AG09309 (cell line): ENCODE results near the gene KRTAP10-4.

Experiments used
- DNase-seq: peaks from one replicate; pipeline ENCODE4 v3.0.0-alpha.2; 2010; ENCODE audit warnings: low read depth
- H3K4me3 ChIP-seq: 2 replicates; pipeline ENCODE4 v1.5.1; 2011; ENCODE audit warnings: mild to moderate bottlenecking, low read depth, low read length, moderate library complexity; ENCODE audit not compliant: control insufficient read depth
- CTCF ChIP-seq: IDR thresholded peaks from 2 replicates; pipeline ENCODE4 v1.5.1; 2011; ENCODE audit warnings: mild to moderate bottlenecking, low read depth, low read length, inconsistent platforms; ENCODE audit not compliant: insufficient read depth, control insufficient read depth; ENCODE audit errors: missing control alignments

The KRTAP10-4 gene

GRCh38 chr21:44569861-44570517 is 3.5 kb upstream of the KRTAP10-4 start:
- no peak for TF ChIP-seq CTCF
- no peak for DNase-seq
- H3K4me3 ChIP-seq, result no peak overlapping the region

- TF ChIP-seq CTCF, result no peak
- DNase-seq, result no peak
- H3K4me3 ChIP-seq, result no peak overlapping the region
These were observed 2.2 kb upstream of the KRTAP10-4 start for GRCh38 chr21:44571296-44571695.

GRCh38 chr21:44571844-44572782 is 1.4 kb upstream of the KRTAP10-4 start:
- no peak for TF ChIP-seq CTCF
- no peak overlapping the region for H3K4me3 ChIP-seq
- DNase-seq, result no peak

GRCh38 chr21:44572959-44573583 is 458 bp upstream of the KRTAP10-4 start:
- no peak overlapping the region for H3K4me3 ChIP-seq
- no peak for TF ChIP-seq CTCF
- DNase-seq, result no peak

GRCh38 chr21:44574457-44575306 is 1.2 kb downstream of the KRTAP10-4 start:
- no peak overlapping the region for H3K4me3 ChIP-seq
- no peak for DNase-seq
- no peak for TF ChIP-seq CTCF

GRCh38 chr21:44575307-44576024 is 1.9 kb downstream of the KRTAP10-4 start:
- no peak overlapping the region for H3K4me3 ChIP-seq
- DNase-seq, result no peak
- no peak for TF ChIP-seq CTCF
